H1 (cell line): Measurements from ENCODE around the gene PLEKHH2. TPM values are rescaled to one million over a fixed set of nuclear protein-coding genes. Genes with fewer than 3 reads are reported as not detected.
A peak's percentile ranks its signal among the peaks of the same experiment; 100 is the strongest.

ENCODE experiments used
- CEBPB ChIP-seq: IDR thresholded peaks from 2 replicates; pipeline ENCODE4 v1.6.1; 2012; ENCODE audit warnings: low read depth, low read length
- EP300 ChIP-seq, 2 experiments: IDR thresholded peaks; 1 replicate in 1 of 2; 2 replicates in 1 of 2; pipeline ENCODE4 v1.6.1; 2011 to 2012; ENCODE audit warnings: low read depth in 2 of 2, low read length in 2 of 2, mild to moderate bottlenecking in 2 of 2, borderline replicate concordance in 1 of 2, inconsistent platforms in 1 of 2, moderate library complexity in 1 of 2
- HDAC2 ChIP-seq, 2 experiments: fragments of 300-600 bp in 1 of 2; sonication (generic) in 1 of 2; IDR thresholded peaks; 2 replicates each; pipeline ENCODE4 v1.6.1; 2011 to 2012; ENCODE audit warnings: low read depth in 2 of 2, low read length in 2 of 2, mild to moderate bottlenecking in 2 of 2, moderate library complexity in 2 of 2, borderline replicate concordance in 1 of 2, inconsistent platforms in 1 of 2
- POU5F1 ChIP-seq: IDR thresholded peaks from 2 replicates; pipeline ENCODE4 v1.6.1; 2011; ENCODE audit warnings: low read depth, mild to moderate bottlenecking, low read length, moderate library complexity
- TBP ChIP-seq: IDR thresholded peaks from 2 replicates; pipeline ENCODE4 v1.6.1; 2011; ENCODE audit warnings: low read depth, low read length, improper control_type of control experiment
- TCF12 ChIP-seq: IDR thresholded peaks from 2 replicates; pipeline ENCODE4 v1.6.1; 2011; ENCODE audit warnings: low read depth, mild to moderate bottlenecking, low read length
- polyA plus RNA-seq, 7 experiments: library from polyadenylated mRNA; depleted of rRNA in 3 of 7; stranded (reverse) in 5 of 7; unstranded in 2 of 7; fragments of >200 nt in 5 of 7; fragments of 200-250 nt in 2 of 7; gene quantifications; 1 replicate in 5 of 7; 2 replicates in 1 of 7; 4 replicates in 1 of 7; pipeline versions ENCODE4 v1.2.1 to v1.2.3, GENCODE V29; 2011 to 2013; ENCODE audit warnings: missing spikeins in 2 of 7, mixed read lengths in 2 of 7
- total RNA-seq: library from RNA; stranded (reverse); fragmentation: NEBNext Ultra II Directional; extraction: Animal tissue kit (Norgen Biotek cat#: 25700); gene quantifications from 2 replicates; pipeline ENCODE4 v1.2.1, GENCODE V29; 2021
- TF ChIP-seq, protein P1 (sequence below): fragments of 300-600 bp; sonication (generic); IDR thresholded peaks from 2 replicates; pipeline ENCODE4 v1.7.1; 2012; ENCODE audit warnings: low read length, moderate library complexity, mild to moderate bottlenecking, inconsistent platforms; ENCODE audit not compliant: insufficient replicate concordance
- TF ChIP-seq, protein P2 (sequence below): IDR thresholded peaks from 2 replicates; pipeline ENCODE4 v1.6.1; 2012; ENCODE audit warnings: low read length, inconsistent platforms

The PLEKHH2 gene
- total and polyA plus RNA-seq, 2 of the 8 experiments (the other 6 are each of a cell fraction or from before 2014, with no cell fraction given): 2.2 to 5.0 TPM

DNA sequence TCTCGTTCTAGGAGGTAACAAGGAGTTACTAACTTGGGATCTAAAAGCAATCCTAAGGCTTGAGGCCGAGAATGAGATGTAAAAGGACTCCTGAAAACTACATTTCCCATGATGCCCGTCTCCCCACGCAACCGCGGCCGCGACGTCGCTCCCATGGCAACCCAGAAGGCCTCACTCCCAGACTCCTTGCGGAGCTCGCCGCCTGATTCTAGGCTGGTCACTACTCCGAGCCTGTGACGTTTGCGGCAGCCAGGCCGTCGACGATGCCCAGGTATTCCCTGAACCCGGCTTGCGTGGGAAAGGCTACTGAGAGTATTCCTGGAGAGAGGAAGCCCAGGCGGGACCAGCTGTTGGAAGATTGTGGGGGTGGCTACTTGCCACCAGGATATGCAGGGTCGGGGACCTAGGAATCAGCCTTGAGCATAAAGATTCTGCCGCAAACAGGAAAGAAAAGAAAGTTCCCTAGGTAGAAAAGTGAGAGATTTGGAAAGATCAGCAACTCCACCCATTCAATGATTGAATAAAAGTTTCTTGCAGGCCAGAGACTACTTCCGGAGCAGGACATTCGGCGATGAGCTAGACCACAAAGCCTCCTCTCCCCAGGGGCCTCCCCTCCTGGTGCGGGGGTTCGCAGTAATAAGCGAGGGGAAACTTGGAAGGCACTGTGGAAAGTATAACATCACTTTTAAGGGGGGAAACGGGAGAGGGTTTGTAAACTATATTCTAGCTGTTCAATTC is 137.0 kb downstream of the PLEKHH2 start, which contains the start of gene DYNC2LI1 (continued):
- TF ChIP-seq, protein P1, sequence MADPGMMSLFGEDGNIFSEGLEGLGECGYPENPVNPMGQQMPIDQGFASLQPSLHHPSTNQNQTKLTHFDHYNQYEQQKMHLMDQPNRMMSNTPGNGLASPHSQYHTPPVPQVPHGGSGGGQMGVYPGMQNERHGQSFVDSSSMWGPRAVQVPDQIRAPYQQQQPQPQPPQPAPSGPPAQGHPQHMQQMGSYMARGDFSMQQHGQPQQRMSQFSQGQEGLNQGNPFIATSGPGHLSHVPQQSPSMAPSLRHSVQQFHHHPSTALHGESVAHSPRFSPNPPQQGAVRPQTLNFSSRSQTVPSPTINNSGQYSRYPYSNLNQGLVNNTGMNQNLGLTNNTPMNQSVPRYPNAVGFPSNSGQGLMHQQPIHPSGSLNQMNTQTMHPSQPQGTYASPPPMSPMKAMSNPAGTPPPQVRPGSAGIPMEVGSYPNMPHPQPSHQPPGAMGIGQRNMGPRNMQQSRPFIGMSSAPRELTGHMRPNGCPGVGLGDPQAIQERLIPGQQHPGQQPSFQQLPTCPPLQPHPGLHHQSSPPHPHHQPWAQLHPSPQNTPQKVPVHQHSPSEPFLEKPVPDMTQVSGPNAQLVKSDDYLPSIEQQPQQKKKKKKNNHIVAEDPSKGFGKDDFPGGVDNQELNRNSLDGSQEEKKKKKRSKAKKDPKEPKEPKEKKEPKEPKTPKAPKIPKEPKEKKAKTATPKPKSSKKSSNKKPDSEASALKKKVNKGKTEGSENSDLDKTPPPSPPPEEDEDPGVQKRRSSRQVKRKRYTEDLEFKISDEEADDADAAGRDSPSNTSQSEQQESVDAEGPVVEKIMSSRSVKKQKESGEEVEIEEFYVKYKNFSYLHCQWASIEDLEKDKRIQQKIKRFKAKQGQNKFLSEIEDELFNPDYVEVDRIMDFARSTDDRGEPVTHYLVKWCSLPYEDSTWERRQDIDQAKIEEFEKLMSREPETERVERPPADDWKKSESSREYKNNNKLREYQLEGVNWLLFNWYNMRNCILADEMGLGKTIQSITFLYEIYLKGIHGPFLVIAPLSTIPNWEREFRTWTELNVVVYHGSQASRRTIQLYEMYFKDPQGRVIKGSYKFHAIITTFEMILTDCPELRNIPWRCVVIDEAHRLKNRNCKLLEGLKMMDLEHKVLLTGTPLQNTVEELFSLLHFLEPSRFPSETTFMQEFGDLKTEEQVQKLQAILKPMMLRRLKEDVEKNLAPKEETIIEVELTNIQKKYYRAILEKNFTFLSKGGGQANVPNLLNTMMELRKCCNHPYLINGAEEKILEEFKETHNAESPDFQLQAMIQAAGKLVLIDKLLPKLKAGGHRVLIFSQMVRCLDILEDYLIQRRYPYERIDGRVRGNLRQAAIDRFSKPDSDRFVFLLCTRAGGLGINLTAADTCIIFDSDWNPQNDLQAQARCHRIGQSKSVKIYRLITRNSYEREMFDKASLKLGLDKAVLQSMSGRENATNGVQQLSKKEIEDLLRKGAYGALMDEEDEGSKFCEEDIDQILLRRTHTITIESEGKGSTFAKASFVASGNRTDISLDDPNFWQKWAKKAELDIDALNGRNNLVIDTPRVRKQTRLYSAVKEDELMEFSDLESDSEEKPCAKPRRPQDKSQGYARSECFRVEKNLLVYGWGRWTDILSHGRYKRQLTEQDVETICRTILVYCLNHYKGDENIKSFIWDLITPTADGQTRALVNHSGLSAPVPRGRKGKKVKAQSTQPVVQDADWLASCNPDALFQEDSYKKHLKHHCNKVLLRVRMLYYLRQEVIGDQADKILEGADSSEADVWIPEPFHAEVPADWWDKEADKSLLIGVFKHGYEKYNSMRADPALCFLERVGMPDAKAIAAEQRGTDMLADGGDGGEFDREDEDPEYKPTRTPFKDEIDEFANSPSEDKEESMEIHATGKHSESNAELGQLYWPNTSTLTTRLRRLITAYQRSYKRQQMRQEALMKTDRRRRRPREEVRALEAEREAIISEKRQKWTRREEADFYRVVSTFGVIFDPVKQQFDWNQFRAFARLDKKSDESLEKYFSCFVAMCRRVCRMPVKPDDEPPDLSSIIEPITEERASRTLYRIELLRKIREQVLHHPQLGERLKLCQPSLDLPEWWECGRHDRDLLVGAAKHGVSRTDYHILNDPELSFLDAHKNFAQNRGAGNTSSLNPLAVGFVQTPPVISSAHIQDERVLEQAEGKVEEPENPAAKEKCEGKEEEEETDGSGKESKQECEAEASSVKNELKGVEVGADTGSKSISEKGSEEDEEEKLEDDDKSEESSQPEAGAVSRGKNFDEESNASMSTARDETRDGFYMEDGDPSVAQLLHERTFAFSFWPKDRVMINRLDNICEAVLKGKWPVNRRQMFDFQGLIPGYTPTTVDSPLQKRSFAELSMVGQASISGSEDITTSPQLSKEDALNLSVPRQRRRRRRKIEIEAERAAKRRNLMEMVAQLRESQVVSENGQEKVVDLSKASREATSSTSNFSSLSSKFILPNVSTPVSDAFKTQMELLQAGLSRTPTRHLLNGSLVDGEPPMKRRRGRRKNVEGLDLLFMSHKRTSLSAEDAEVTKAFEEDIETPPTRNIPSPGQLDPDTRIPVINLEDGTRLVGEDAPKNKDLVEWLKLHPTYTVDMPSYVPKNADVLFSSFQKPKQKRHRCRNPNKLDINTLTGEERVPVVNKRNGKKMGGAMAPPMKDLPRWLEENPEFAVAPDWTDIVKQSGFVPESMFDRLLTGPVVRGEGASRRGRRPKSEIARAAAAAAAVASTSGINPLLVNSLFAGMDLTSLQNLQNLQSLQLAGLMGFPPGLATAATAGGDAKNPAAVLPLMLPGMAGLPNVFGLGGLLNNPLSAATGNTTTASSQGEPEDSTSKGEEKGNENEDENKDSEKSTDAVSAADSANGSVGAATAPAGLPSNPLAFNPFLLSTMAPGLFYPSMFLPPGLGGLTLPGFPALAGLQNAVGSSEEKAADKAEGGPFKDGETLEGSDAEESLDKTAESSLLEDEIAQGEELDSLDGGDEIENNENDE: no peak
- TF ChIP-seq, protein P2, sequence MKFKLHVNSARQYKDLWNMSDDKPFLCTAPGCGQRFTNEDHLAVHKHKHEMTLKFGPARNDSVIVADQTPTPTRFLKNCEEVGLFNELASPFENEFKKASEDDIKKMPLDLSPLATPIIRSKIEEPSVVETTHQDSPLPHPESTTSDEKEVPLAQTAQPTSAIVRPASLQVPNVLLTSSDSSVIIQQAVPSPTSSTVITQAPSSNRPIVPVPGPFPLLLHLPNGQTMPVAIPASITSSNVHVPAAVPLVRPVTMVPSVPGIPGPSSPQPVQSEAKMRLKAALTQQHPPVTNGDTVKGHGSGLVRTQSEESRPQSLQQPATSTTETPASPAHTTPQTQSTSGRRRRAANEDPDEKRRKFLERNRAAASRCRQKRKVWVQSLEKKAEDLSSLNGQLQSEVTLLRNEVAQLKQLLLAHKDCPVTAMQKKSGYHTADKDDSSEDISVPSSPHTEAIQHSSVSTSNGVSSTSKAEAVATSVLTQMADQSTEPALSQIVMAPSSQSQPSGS: no peak
- no peak; the same call in none of the 2 replicates for TF ChIP-seq CEBPB
- TF ChIP-seq HDAC2 (IDR thresholded peaks at IDR 0.05; ENCODE audit: borderline replicate concordance in 1 of 2, low read depth in 2 of 2, low read length in 2 of 2): 0 out of 4 replicates have a peak, but pooled peaks of 1 of the 2 experiments have one; percentile 16
- TF ChIP-seq TCF12: no peak
- no peak for TF ChIP-seq POU5F1
- TF ChIP-seq EP300 (IDR thresholded peaks at IDR 0.05; ENCODE audit: borderline replicate concordance in 1 of 2, low read depth in 2 of 2, low read length in 2 of 2): no peak
- TF ChIP-seq TBP: peak; percentile 62; the same call in 1 of the 2 replicates
